Effector memory CD4-positive, alpha-beta T cell (primary cell): Measurements from ENCODE around the gene BCL7A.
"Not testable (repeated sequence)": the region's sequence is repeated elsewhere in the genome, so short reads cannot be mapped to it uniquely, and the experiment has no call there.

Experiments
- DNase-seq, 3 donors: peaks; one replicate each; pipeline ENCODE4 v3.0.0-alpha.2; 2020
- H3K27ac ChIP-seq: 2 replicates; pipeline ENCODE4 v1.7.0; 2013; ENCODE audit warnings: mild to moderate bottlenecking, low read length, moderate library complexity; ENCODE audit not compliant: insufficient read depth, poor library complexity, severe bottlenecking
- H3K27me3 ChIP-seq: replicated peaks from 2 replicates; pipeline ENCODE4 v1.7.0; 2013; ENCODE audit warnings: mild to moderate bottlenecking, low read length; ENCODE audit not compliant: insufficient read depth, control insufficient read depth, poor library complexity, severe bottlenecking
- H3K36me3 ChIP-seq: 2 replicates; pipeline ENCODE4 v1.7.0; 2013; ENCODE audit warnings: mild to moderate bottlenecking, low read length, moderate library complexity; ENCODE audit not compliant: control insufficient read depth, insufficient read depth
- H3K4me1 ChIP-seq: 2 replicates; pipeline ENCODE4 v1.7.0; 2013; ENCODE audit warnings: low read length, mild to moderate bottlenecking; ENCODE audit not compliant: control insufficient read depth, insufficient read depth, poor library complexity, severe bottlenecking
- H3K4me3 ChIP-seq: 2 replicates; pipeline ENCODE4 v1.7.0; 2013; ENCODE audit warnings: low read length, low read depth, mild to moderate bottlenecking; ENCODE audit not compliant: insufficient read depth, poor library complexity, severe bottlenecking
- H3K9me3 ChIP-seq: 2 replicates; pipeline ENCODE4 v1.7.0; 2013; ENCODE audit warnings: mild to moderate bottlenecking, low read length, moderate library complexity; ENCODE audit not compliant: control insufficient read depth

The BCL7A gene

GRCh38 chr12:122096014-122096413 lies 74.3 kb downstream of the BCL7A start:
- no peaks in the 10 kb centered on the region for H3K9me3 ChIP-seq
- H3K36me3 ChIP-seq: no peaks in the 10 kb centered on the region
- H3K27me3 ChIP-seq: no peaks in the 10 kb centered on the region
- H3K4me3 ChIP-seq: no peak overlapping the region
- no peak overlapping the region for H3K27ac ChIP-seq
- DNase-seq: no peak
- H3K4me1 ChIP-seq: peaks cover 43% of the 10 kb centered on the region

- Histone ChIP-seq H3K4me1 (peaks cover 43% of the 10 kb centered on the region), H3K27ac (no peak overlapping the region), H3K36me3 (no peaks in the 10 kb centered on the region), H3K4me3 (no peak overlapping the region), H3K27me3 (no peaks in the 10 kb centered on the region), H3K9me3 (no peaks in the 10 kb centered on the region)
- no peak for DNase-seq
Observed at GRCh38 chr12:122096591-122097149, 75.0 kb downstream of the BCL7A start.

GRCh38 chr12:122097584-122097926 lies 75.9 kb downstream of the BCL7A start:
- no peak for DNase-seq
- Histone ChIP-seq H3K36me3 (no peaks in the 10 kb centered on the region), H3K4me3 (no peak overlapping the region), H3K27me3 (no peaks in the 10 kb centered on the region), H3K27ac (no peak overlapping the region), H3K4me1 (peaks cover 39% of the 10 kb centered on the region), H3K9me3 (no peaks in the 10 kb centered on the region)

GRCh38 chr12:122097927-122098756 lies 76.5 kb downstream of the BCL7A start:
- H3K4me3 ChIP-seq: no peak overlapping the region
- no peaks in the 10 kb centered on the region for H3K27me3 ChIP-seq
- H3K4me1 ChIP-seq: peaks cover 33% of the 10 kb centered on the region
- no peak for DNase-seq
- H3K27ac ChIP-seq: no peak overlapping the region
- no peaks in the 10 kb centered on the region for H3K36me3 ChIP-seq
- H3K9me3 ChIP-seq: no peaks in the 10 kb centered on the region

GRCh38 chr12:122099280-122099749 lies 77.6 kb downstream of the BCL7A start:
- H3K27ac ChIP-seq: peak overlapping the region; percentile 1
- no peaks in the 10 kb centered on the region for H3K27me3 ChIP-seq
- H3K36me3 ChIP-seq: no peaks in the 10 kb centered on the region
- no peak for DNase-seq
- no peak overlapping the region for H3K4me3 ChIP-seq
- H3K4me1 ChIP-seq: peaks cover 31% of the 10 kb centered on the region
- H3K9me3 ChIP-seq: no peaks in the 10 kb centered on the region

- no peak for DNase-seq
- no peaks in the 10 kb centered on the region for H3K27me3 ChIP-seq
- H3K9me3 ChIP-seq: no peaks in the 10 kb centered on the region
- H3K4me1 ChIP-seq: peaks cover 33% of the 10 kb centered on the region
- no peaks in the 10 kb centered on the region for H3K36me3 ChIP-seq
- no peak overlapping the region for H3K4me3 ChIP-seq
- peak overlapping the region; percentile 1 for H3K27ac ChIP-seq
Observed at GRCh38 chr12:122099856-122100255, 78.2 kb downstream of the BCL7A start.

- no peaks in the 10 kb centered on the region for H3K36me3 ChIP-seq
- no peak overlapping the region for H3K4me3 ChIP-seq
- no peaks in the 10 kb centered on the region for H3K9me3 ChIP-seq
- peak overlapping the region; percentile 1 for H3K27ac ChIP-seq
- DNase-seq: no peak
- no peaks in the 10 kb centered on the region for H3K27me3 ChIP-seq
- H3K4me1 ChIP-seq: peaks cover 35% of the 10 kb centered on the region
Observed at GRCh38 chr12:122100568-122100967, 78.9 kb downstream of the BCL7A start.

- H3K4me1 ChIP-seq: peaks cover 44% of the 10 kb centered on the region
Observed at GRCh38 chr12:122102331-122102730, 80.6 kb downstream of the BCL7A start.

GRCh38 chr12:122104844-122105243 lies 83.2 kb downstream of the BCL7A start:
- H3K36me3 ChIP-seq: no peaks in the 10 kb centered on the region
- DNase-seq: no peak
- H3K9me3 ChIP-seq: no peaks in the 10 kb centered on the region
- peaks cover 39% of the 10 kb centered on the region for H3K4me1 ChIP-seq
- no peak overlapping the region for H3K4me3 ChIP-seq
- peak overlapping the region; percentile 15 for H3K27ac ChIP-seq
- no peaks in the 10 kb centered on the region for H3K27me3 ChIP-seq

More at GRCh38 chr12:122102331-122102730, 80.6 kb downstream of the BCL7A start:
- no peak for DNase-seq
- H3K36me3 ChIP-seq: no peaks in the 10 kb centered on the region
- H3K27me3 ChIP-seq: no peaks in the 10 kb centered on the region
- H3K9me3 ChIP-seq: no peaks in the 10 kb centered on the region
- no peak overlapping the region for H3K27ac ChIP-seq
- H3K4me3 ChIP-seq: no peak overlapping the region

GRCh38 chr12:122105496-122105895 lies 83.8 kb downstream of the BCL7A start:
- H3K27me3 ChIP-seq, H3K36me3 ChIP-seq, H3K9me3 ChIP-seq, H3K27ac ChIP-seq, DNase-seq, H3K4me3 ChIP-seq: not testable (repeated sequence)
- peaks cover 33% of the 10 kb centered on the region for H3K4me1 ChIP-seq
